NCI-H226 (cell line): ENCODE results near the gene TMOD4.

Experiments used
- DNase-seq: peaks from one replicate; pipeline ENCODE4 v3.0.0-alpha.2; 2015

TMOD4 gene

GRCh38 chr1:151137789-151138188 is 38.0 kb downstream of the TMOD4 start:
- no peak for DNase-seq

- DNase-seq, result no peak
Observed at GRCh38 chr1:151135433-151136385, 40.1 kb downstream of the TMOD4 start.

GRCh38 chr1:151134991-151135390 is 40.8 kb downstream of the TMOD4 start:
- no peak for DNase-seq

- DNase-seq, result no peak
Observed at GRCh38 chr1:151134396-151134795, 41.4 kb downstream of the TMOD4 start.

- DNase-seq, result no peak
Observed at GRCh38 chr1:151133018-151133806, 42.6 kb downstream of the TMOD4 start.

- no peak for DNase-seq
Observed at GRCh38 chr1:151132335-151133017, 43.3 kb downstream of the TMOD4 start.

GRCh38 chr1:151131701-151132334 is 44.0 kb downstream of the TMOD4 start:
- DNase-seq, result no peak

GRCh38 chr1:151130987-151131586 is 44.7 kb downstream of the TMOD4 start:
- no peak for DNase-seq

GRCh38 chr1:151128800-151129199 is 47.0 kb downstream of the TMOD4 start:
- no peak for DNase-seq

GRCh38 chr1:151124763-151125403 is 50.9 kb downstream of the TMOD4 start:
- DNase-seq, result no peak
